ENCODE results near the gene STARD13.
"Not testable (repeated sequence)": the region's sequence is repeated elsewhere in the genome, so short reads cannot be mapped to it uniquely, and the experiment has no call there.

Gene STARD13

DNA sequence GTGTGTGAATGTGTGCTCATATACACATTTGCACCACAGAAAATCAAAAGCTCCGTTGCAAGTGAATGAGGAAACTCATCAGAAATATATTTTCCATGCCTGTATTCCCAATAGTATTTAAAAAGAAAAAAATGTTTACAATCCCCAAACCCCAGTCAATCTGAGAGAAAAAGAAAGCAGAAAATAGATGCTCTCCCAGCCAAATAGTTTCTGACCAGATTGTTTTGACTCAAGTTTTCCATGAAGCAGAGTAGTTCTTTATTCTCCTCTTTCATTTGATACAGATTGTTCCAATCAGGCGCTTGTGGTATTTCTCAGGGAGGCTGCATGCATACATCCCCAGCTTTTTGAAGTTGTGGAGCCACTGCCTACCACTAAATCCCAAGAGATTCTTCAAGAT is 110.6 kb downstream of the STARD13 start:
- DNase-seq: no peak
- Histone ChIP-seq H3K9me3 (ENCODE audit: control insufficient read depth, low read length) (no peaks in the 10 kb centered on the region), H3K4me3 (ENCODE audit: insufficient read depth, low read depth, low read length, poor library complexity, severe bottlenecking) (no peak overlapping the region), H3K36me3 (ENCODE audit: control insufficient read depth, insufficient read depth, low read length) (no peaks in the 10 kb centered on the region), H3K27ac (ENCODE audit: insufficient read depth, low read length, poor library complexity, severe bottlenecking) (no peak overlapping the region), H3K27me3 (replicated peaks; ENCODE audit: control insufficient read depth, insufficient read depth, low read length, poor library complexity, severe bottlenecking) (no peaks in the 10 kb centered on the region), H3K4me1 (ENCODE audit: control insufficient read depth, insufficient read depth, low read length, poor library complexity, severe bottlenecking) (no peaks in the 10 kb centered on the region)

DNA sequence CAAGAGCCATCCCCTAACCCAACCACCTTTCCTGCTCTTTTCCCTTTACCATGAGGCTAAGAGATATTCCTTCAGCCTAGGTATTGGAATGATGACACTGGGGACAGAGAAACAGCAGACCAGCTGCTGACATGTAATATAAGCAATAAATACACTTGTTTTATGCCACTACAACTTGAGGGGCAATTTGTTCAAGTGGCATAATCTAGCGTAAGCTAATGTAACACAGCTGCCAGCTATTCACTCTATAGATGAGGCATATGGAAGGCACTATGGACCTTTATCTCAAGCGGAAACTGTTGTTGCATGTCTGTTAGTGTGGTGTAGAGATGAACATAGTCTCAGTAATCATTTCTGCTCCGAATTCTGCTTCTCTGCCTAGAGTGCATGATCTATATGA is 111.1 kb downstream of the STARD13 start:
- Histone ChIP-seq H3K4me3 (ENCODE audit: insufficient read depth, low read depth, low read length, poor library complexity, severe bottlenecking) (no peak overlapping the region), H3K27ac (ENCODE audit: insufficient read depth, low read length, poor library complexity, severe bottlenecking) (no peak overlapping the region), H3K9me3 (ENCODE audit: control insufficient read depth, low read length) (no peaks in the 10 kb centered on the region)

DNA sequence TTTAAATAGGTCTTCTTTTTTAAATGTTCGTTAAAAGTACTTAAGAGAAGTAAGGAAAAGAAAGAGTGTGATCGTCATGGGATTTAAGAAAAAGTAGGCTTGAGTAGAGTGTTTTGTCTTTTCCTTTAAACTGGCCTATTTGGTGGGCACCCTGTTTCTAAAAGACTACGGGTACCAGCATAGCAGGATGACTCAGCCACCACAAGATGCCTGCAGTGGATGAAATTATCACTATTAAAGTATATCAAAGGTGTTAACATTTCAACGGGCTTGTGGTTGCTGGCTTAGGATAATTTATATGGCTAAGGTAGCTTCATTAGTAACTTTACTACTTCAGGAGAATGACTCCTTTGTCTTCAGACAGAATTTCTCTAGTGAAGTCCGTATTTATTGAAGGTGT is 112.6 kb downstream of the STARD13 start:
- Histone ChIP-seq H3K36me3 (ENCODE audit: control insufficient read depth, insufficient read depth, low read length) (no peaks in the 10 kb centered on the region), H3K4me1 (ENCODE audit: control insufficient read depth, insufficient read depth, low read length, poor library complexity, severe bottlenecking) (no peaks in the 10 kb centered on the region), H3K4me3 (ENCODE audit: insufficient read depth, low read depth, low read length, poor library complexity, severe bottlenecking) (no peak overlapping the region), H3K9me3 (ENCODE audit: control insufficient read depth, low read length) (no peaks in the 10 kb centered on the region), H3K27me3 (replicated peaks; ENCODE audit: control insufficient read depth, insufficient read depth, low read length, poor library complexity, severe bottlenecking) (no peaks in the 10 kb centered on the region), H3K27ac (ENCODE audit: insufficient read depth, low read length, poor library complexity, severe bottlenecking) (no peak overlapping the region)
- DNase-seq: no peak

More for the DNA sequence above, 111.1 kb downstream of the STARD13 start:
- Histone ChIP-seq H3K4me1 (ENCODE audit: control insufficient read depth, insufficient read depth, low read length, poor library complexity, severe bottlenecking) (no peaks in the 10 kb centered on the region), H3K36me3 (ENCODE audit: control insufficient read depth, insufficient read depth, low read length) (no peaks in the 10 kb centered on the region), H3K27me3 (replicated peaks; ENCODE audit: control insufficient read depth, insufficient read depth, low read length, poor library complexity, severe bottlenecking) (no peaks in the 10 kb centered on the region)
- DNase-seq: no peak

DNA sequence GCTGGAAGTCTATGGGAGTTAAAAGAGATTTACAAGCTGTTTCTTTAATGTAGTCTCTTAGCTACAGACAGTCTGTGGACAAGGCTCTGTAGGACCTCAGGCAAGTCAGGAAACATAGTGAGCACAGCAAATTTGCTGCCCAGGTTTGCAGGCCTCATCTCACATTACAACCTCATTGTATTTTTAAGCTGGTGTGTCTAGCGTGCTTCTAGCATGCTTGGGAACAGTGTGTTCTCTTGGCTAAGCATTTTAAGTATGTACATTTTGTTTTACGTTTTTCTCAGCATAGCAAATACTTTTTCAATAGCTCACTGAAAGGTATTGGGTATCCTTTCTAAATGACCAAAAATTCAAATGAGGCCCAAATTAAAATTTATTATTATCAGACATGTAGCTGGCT is 113.2 kb downstream of the STARD13 start:
- no peak overlapping the region for H3K4me3 ChIP-seq (ENCODE audit: insufficient read depth, low read depth, low read length, poor library complexity, severe bottlenecking)
- H3K4me1 ChIP-seq (ENCODE audit: control insufficient read depth, insufficient read depth, low read length, poor library complexity, severe bottlenecking): no peaks in the 10 kb centered on the region
- H3K27me3 ChIP-seq (replicated peaks; ENCODE audit: control insufficient read depth, insufficient read depth, low read length, poor library complexity, severe bottlenecking): no peaks in the 10 kb centered on the region
- H3K36me3 ChIP-seq (ENCODE audit: control insufficient read depth, insufficient read depth, low read length): no peaks in the 10 kb centered on the region
- no peaks in the 10 kb centered on the region for H3K9me3 ChIP-seq (ENCODE audit: control insufficient read depth, low read length)
- DNase-seq: no peak
- no peak overlapping the region for H3K27ac ChIP-seq (ENCODE audit: insufficient read depth, low read length, poor library complexity, severe bottlenecking)

DNA sequence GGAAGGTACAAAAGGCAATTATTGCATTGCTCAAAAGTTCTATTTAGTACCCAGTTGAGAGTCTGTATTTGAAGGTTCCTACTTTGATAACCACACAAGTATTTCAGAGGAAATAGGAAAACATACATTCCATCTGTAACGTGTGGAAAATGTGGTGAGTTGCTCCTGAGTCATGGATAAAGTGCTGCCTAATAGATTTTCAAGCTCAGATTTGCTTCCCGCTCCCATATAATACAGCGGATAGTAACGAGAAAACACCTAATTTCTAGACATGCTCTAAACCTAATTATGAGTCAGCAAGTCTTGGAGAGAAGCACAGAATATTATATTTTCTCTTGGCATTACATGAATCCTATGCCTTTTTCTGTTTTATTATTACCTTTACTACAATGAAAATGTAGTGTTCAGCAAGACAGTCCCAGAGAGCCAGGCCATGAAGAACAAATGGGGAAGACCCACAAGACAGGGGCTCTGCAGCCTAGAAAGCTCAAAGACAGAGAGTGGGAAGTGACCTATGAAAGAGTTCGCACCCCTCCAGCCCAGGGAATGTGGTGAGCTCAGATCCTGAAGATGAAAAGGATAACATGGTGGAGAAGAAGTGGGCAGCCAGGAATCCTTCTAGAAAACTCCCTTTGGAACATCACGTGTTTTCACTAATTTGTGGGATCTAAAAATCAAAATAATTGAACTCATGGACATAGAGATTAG is 116.1 kb downstream of the STARD13 start:
- no peak overlapping the region for H3K4me3 ChIP-seq (ENCODE audit: insufficient read depth, low read depth, low read length, poor library complexity, severe bottlenecking)
- DNase-seq: no peak
- no peaks in the 10 kb centered on the region for H3K9me3 ChIP-seq (ENCODE audit: control insufficient read depth, low read length)
- no peak overlapping the region for H3K27ac ChIP-seq (ENCODE audit: insufficient read depth, low read length, poor library complexity, severe bottlenecking)
- H3K27me3 ChIP-seq (replicated peaks; ENCODE audit: control insufficient read depth, insufficient read depth, low read length, poor library complexity, severe bottlenecking): no peaks in the 10 kb centered on the region
- no peaks in the 10 kb centered on the region for H3K36me3 ChIP-seq (ENCODE audit: control insufficient read depth, insufficient read depth, low read length)
- H3K4me1 ChIP-seq (ENCODE audit: control insufficient read depth, insufficient read depth, low read length, poor library complexity, severe bottlenecking): no peaks in the 10 kb centered on the region

DNA sequence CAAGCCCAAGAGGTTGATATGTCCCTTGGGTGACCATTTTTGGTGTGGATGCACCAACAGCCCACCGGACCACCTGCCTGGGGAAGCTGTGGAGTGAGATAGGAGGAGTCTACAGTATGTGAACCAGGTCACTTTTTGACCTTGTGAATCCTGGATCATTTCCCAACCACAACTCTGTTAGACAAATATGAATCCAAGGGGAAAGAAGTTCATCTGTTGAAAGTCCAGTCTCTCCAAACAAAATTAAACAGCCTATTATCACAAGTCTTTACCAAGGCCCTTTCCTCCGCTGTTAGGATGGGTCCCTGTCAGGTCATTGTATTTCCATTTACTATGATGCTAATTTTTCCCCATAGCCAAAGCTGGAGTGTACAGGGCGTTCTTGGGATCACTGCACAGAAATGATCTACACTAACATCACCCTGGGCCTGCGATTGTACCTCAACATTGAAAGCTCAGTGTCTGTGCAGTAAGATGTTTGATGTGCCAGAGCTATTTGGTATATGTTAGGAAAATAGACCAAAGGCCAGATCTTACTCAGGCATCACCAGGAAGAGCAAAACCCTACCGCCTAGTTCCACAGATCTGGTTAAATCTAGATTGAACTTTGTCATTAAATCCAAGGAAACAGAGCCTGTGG is 117.1 kb downstream of the STARD13 start:
- no peaks in the 10 kb centered on the region for H3K27me3 ChIP-seq (replicated peaks; ENCODE audit: control insufficient read depth, insufficient read depth, low read length, poor library complexity, severe bottlenecking)
- no peak overlapping the region for H3K4me3 ChIP-seq (ENCODE audit: insufficient read depth, low read depth, low read length, poor library complexity, severe bottlenecking)
- no peaks in the 10 kb centered on the region for H3K9me3 ChIP-seq (ENCODE audit: control insufficient read depth, low read length)
- H3K27ac ChIP-seq (ENCODE audit: insufficient read depth, low read length, poor library complexity, severe bottlenecking): no peak overlapping the region
- no peaks in the 10 kb centered on the region for H3K4me1 ChIP-seq (ENCODE audit: control insufficient read depth, insufficient read depth, low read length, poor library complexity, severe bottlenecking)
- H3K36me3 ChIP-seq (ENCODE audit: control insufficient read depth, insufficient read depth, low read length): no peaks in the 10 kb centered on the region
- DNase-seq: no peak

DNA sequence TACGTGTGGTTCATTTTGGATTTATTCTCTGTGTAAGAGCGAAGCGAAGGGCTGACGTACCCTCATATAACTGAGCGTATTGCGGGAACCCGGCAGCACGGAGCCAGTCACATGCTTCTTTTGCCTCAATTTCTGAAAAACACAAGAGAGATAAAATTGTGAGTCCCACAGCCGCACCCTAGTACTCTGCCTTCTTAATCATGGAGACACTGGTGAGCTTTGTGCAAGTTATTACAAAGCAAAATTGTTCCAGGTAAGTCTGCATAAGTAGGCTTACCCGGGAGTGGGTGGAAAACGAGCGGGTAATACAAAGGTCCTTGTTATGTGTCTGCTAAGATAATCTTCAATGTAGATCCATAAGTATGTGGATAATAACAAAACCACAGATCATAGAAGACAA is 118.1 kb downstream of the STARD13 start:
- Histone ChIP-seq H3K9me3 (ENCODE audit: control insufficient read depth, low read length) (no peaks in the 10 kb centered on the region), H3K4me3 (ENCODE audit: insufficient read depth, low read depth, low read length, poor library complexity, severe bottlenecking) (no peak overlapping the region), H3K36me3 (ENCODE audit: control insufficient read depth, insufficient read depth, low read length) (no peaks in the 10 kb centered on the region), H3K4me1 (ENCODE audit: control insufficient read depth, insufficient read depth, low read length, poor library complexity, severe bottlenecking) (no peaks in the 10 kb centered on the region), H3K27ac (ENCODE audit: insufficient read depth, low read length, poor library complexity, severe bottlenecking) (no peak overlapping the region), H3K27me3 (replicated peaks; ENCODE audit: control insufficient read depth, insufficient read depth, low read length, poor library complexity, severe bottlenecking) (no peaks in the 10 kb centered on the region)
- no peak for DNase-seq

DNA sequence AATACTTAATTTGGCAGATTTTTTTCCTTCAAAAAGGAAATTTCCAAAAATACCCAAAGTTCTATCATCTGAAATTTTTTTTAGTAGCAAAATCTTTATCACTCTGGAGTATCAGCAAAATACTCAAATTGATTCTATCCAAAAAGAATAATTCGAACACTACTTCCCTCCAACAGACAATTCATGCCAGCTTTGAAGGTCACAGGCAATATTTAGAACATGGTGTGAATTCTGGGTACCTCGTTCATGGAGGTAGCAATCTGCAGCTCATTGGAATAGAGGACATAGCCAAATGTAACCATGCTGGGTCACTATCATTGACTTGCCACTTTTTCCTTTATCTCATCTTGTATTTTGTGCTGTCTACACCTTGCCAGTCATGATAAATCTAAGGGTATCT is 119.8 kb downstream of the STARD13 start:
- no peak overlapping the region for H3K27ac ChIP-seq (ENCODE audit: insufficient read depth, low read length, poor library complexity, severe bottlenecking)
- H3K36me3 ChIP-seq (ENCODE audit: control insufficient read depth, insufficient read depth, low read length): no peaks in the 10 kb centered on the region
- no peak for DNase-seq
- H3K9me3 ChIP-seq (ENCODE audit: control insufficient read depth, low read length): no peaks in the 10 kb centered on the region
- H3K27me3 ChIP-seq (replicated peaks; ENCODE audit: control insufficient read depth, insufficient read depth, low read length, poor library complexity, severe bottlenecking): no peaks in the 10 kb centered on the region
- no peaks in the 10 kb centered on the region for H3K4me1 ChIP-seq (ENCODE audit: control insufficient read depth, insufficient read depth, low read length, poor library complexity, severe bottlenecking)
- no peak overlapping the region for H3K4me3 ChIP-seq (ENCODE audit: insufficient read depth, low read depth, low read length, poor library complexity, severe bottlenecking)

DNA sequence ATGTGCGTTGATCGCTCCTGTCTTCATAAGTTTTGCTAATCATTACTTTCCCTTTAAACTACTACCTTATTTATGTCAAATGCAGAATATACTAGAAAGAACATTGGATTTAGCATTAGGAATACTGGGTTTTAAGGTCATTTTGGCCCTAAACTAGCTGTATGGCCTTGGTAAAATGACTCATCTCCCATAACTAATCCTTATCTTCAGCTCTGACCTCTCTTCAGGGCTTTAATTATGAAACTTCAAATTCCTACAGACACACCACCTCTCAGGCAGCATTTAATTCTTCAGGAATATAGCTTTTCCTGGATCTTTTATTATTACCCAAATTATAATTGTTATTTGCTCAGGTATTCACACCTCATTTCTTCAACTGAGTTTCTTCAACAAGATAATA is 121.2 kb downstream of the STARD13 start:
- no peak overlapping the region for H3K4me3 ChIP-seq (ENCODE audit: insufficient read depth, low read depth, low read length, poor library complexity, severe bottlenecking)
- H3K9me3 ChIP-seq (ENCODE audit: control insufficient read depth, low read length): no peaks in the 10 kb centered on the region
- no peaks in the 10 kb centered on the region for H3K4me1 ChIP-seq (ENCODE audit: control insufficient read depth, insufficient read depth, low read length, poor library complexity, severe bottlenecking)
- H3K27me3 ChIP-seq (replicated peaks; ENCODE audit: control insufficient read depth, insufficient read depth, low read length, poor library complexity, severe bottlenecking): no peaks in the 10 kb centered on the region
- no peak overlapping the region for H3K27ac ChIP-seq (ENCODE audit: insufficient read depth, low read length, poor library complexity, severe bottlenecking)
- no peaks in the 10 kb centered on the region for H3K36me3 ChIP-seq (ENCODE audit: control insufficient read depth, insufficient read depth, low read length)
- no peak for DNase-seq

DNA sequence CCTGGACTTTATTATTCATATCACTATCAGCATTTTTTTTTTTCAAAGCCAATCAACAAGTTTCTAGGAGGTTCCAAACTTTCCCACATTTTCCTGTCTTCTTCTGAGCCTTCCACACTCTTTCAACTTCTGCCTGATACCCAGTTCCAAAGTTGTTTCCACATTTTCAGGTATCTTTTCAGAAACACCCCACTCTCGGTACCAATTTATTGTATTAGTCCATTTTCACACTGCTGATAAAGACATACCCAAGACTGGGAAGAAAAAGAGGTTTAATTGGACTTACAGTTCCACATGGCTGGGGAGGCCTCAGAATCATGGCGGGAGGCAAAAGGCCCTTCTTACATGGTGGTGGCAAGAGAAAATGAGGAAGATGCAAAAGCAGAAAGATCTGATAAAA is 122.8 kb downstream of the STARD13 start:
- not testable (repeated sequence) for H3K4me3 ChIP-seq (ENCODE audit: insufficient read depth, low read depth, low read length, poor library complexity, severe bottlenecking); H3K27me3 ChIP-seq (replicated peaks; ENCODE audit: control insufficient read depth, insufficient read depth, low read length, poor library complexity, severe bottlenecking); H3K36me3 ChIP-seq (ENCODE audit: control insufficient read depth, insufficient read depth, low read length); H3K4me1 ChIP-seq (ENCODE audit: control insufficient read depth, insufficient read depth, low read length, poor library complexity, severe bottlenecking); H3K27ac ChIP-seq (ENCODE audit: insufficient read depth, low read length, poor library complexity, severe bottlenecking); H3K9me3 ChIP-seq (ENCODE audit: control insufficient read depth, low read length); DNase-seq
